GM21576 (cell line): Measurements from ENCODE around the gene SNW1.
"Not testable (repeated sequence)": the region's sequence is repeated elsewhere in the genome, so short reads cannot be mapped to it uniquely, and the experiment has no call there.

Experiments
- ATAC-seq: cut with Tn5 transposase; IDR thresholded peaks from one replicate; pipeline ENCODE4 v1.9.1; 2021; ENCODE audit warnings: mild to moderate bottlenecking, moderate library complexity; ENCODE audit not compliant: unreplicated experiment

The SNW1 gene

DNA sequence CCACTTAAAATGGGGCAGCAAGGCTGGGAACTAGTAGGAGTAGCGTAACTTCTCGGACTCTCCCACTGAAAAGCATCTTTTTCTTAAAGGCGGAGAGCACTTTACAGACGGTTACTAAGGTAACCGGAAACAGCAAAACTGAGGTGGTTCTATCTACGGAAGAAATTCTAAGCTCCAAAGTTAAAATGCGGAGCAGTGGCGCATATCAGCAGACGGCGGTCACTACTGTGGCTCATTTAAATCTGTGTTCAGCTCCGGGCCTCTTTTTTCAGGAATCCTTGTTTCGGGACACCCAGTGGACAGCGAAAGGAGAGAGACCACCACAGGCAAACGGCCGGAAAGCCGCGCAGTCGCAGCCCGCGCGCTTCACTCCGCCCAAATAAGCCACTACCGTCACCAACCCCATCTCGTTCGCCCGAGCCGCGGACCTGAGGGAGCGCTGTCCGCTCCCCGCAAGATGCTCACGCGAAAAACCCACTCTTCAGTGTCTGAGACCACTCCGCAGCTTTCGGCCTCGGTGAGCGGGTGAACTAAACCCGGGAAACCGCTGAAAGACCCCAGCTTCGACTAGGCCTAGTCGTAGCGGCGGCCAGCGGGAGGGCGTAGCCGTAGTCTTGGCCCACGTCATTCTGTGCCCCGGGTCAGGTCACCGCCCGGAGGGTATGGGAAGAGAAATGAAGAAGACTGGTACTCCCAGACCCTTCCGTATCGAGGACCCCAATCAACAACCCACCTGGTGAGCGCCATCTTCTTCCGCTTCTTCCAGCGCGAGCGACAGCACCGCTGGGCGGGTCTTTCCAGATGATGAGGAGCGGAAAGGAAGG is at the start of gene SNW1:
TSS of gene SNW1 (minus strand) at position 776 of the 824 bp plus-strand sequence. CDS start at position 747, 29 bp downstream.
- peak; percentile 94 for ATAC-seq

DNA sequence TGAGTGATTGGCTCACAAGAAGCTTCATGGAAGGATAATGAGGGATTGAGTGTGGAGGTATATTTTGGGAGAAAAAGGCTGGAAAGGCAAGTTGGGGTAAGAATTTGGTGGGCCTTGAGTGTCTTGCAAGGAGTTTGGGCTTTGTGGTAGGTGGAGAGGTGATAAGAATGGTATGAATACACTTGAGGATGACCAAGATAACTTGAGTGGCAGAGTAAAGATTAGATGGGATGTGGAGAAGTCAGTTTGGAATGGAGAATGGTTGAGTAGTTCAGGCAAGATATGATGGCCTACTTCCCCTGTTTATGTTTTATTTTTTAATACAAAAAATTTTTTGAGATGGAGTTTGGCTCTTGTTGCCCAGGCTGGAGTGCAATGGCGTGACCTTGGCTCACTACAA is 48.1 kb upstream of the SNW1 start:
- no peak for ATAC-seq

DNA sequence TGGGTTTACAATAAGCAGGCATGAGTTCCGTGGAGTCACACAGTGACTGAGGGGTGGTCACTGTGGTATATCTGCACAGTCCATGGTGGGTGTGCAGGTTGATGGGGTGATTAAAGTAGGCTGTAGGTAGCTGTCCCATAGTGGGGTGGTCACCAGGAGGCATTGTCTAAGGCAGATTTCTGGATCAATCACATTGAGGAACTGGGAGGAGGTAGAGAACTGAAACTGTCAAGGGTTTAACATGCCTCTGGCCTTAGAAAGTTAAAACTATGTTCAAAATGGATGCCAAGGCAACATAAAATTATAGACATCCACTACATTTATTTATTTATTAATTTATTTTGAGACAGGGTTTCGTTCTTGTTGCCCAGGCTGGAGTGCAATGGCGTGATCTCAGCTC is 47.3 kb upstream of the SNW1 start:
- no peak for ATAC-seq

DNA sequence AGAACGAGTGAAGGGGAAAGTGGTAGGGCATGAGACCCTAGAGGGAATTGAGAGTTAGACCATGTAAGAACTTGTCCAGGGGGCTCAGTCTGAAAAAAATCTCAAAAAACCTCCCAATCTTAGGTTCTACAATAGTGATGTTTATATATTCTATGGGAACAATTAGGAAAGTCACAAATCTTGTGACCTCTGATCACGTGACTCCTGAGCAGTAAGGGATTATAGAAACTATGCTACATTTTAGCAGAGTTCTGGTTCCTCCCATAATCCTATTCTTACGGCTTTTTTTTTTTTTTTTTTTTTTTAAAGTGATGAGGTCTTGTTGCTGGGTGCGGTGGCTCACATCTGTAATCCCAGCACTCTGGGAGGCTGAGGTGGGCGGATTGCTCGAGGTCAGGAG is 44.8 kb upstream of the SNW1 start:
- no peak for ATAC-seq

DNA sequence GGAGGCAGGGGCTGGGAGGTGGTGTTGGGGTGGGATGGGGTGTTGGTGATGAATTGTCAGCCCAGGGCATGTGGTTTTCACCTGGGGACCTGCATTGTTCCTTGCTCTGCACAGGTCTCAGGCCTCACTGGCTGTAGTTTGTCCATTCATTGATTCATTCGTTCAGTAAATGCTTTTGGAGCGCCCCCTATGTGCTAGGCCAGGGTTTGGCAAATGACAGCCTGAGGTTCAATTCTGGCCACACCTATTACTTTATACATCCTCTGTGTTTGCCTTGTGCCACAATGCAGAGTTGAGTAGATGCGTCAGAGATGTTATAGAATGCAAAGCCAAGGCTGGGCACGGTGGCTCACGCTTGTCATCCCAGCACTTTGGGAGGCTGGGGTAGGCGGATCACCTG is 43.6 kb upstream of the SNW1 start:
- ATAC-seq: no peak

DNA sequence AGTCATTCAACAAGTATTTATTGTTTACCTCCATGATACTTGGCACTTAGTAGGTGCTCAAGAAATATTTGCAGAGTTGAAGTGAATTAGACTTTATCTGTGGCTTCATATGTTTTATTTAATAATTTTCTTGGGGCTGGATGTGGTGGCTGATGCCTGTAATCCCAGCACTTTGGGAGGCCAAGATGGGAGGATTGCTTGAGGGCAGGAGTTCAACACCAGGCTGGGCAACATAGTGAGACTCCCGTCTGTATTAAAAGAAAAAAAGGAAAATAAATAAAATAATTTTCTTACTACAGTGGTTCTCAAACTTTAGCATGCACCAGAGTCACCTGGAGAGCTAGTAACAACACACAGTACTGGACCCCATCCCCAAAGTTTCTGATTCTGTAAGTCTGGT is 39.9 kb upstream of the SNW1 start:
- ATAC-seq: no peak

DNA sequence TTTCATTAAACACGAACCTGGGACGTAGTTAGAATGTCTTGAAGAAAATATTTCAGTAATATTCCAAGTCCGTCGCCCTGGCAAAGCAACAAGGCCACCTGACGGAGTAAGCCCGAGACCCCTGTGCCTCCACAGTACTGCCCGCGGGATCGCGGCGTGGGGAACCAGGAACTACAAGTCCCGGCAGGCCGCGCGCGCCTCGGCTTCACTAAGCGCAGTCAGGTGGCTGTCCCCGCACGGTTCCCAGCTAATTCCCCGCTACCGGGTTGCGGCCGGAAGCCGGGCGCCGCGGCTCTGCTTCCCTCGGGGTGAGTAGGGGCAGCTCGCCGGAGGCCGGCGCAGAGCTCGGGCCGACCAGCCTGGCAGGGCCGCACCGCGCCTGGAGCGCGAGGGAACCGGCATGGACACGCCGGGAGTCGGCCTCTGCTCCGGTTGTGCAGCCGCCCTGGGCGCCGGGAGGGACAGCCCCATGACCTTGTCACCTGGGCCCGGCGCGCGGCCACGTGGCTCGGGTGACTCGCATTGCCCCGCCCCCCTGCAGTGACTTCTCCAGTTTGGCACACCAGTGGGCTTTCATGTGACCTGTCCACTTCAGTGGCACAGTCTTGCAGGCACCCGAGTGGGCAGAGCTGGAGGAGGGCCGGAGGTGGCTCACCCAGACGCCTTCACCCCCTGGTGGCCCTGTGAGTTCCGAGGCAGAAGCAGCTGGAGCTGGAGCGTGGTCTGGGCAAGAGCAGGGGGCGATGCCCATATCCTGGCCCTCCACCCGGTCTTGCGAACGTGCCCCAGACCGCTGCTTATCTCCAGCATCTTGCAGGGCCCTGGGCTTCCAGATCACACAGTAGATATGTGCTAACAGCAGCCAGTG is 39.1 kb upstream of the SNW1 start, which contains the start of gene ADCK1:
TSS of gene ADCK1 (plus strand) at position 247 of the 868 bp plus-strand sequence. CDS start 18,870 bp downstream, outside the sequence.
- peak; percentile 92 for ATAC-seq

DNA sequence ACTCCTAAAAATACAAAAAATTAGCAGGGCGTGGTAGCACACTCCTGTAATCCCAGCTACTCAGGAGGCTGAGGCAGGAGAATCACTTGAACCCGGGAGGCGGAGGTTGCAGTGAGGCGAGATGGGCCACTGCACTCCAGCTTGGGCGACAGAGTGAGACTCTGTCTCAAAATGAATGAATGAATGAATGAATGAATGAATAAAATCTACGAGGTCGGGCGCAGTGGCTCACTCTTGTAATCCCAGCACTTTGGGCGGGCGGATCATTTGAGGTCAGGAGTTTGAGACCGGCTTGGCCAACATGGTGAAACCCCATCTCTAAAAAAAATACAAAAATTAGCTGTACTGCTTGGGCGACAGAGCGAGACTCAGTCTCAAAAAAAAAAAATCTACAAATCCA is 38.5 kb upstream of the SNW1 start:
- ATAC-seq: not testable (repeated sequence)

DNA sequence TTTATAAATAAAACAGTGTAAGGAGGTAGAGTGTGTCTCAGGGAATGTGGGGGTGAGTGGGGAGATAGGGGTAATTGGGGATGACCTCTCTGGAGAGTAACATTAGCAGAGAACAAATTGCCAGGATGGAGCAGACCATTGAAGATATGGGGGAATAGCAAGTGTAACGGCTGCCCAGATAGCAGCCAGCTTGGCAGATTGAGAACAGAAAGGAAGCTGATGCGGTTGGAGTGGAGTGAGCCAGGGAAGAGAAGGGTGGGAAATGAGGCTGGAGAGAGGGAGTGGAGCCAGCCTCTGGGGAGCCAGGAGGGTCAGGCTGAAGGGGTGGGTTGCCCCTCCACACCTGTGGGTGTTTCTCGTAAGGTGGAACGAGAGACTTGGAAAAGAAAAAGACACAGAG is 33.4 kb upstream of the SNW1 start:
- ATAC-seq: no peak

DNA sequence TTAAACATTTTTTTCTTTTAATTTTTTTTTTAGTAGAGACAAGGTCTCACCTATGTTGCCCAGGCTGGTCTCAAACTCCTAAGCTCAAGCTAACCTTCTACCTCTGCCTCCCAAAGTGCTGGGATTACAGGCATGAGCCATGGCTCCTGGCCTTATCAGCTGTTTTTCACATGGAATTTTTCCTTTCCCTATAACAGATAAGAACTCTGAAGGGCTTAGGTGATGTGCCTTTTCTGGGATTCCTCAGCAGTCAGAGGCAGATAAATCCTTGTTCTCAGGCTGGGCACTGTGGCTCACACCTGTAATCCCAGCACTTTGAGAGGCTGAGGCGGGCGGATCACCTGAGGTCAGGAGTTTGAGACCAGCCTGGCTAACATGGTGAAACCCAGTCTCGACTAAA is 32.3 kb upstream of the SNW1 start:
- not testable (repeated sequence) for ATAC-seq

DNA sequence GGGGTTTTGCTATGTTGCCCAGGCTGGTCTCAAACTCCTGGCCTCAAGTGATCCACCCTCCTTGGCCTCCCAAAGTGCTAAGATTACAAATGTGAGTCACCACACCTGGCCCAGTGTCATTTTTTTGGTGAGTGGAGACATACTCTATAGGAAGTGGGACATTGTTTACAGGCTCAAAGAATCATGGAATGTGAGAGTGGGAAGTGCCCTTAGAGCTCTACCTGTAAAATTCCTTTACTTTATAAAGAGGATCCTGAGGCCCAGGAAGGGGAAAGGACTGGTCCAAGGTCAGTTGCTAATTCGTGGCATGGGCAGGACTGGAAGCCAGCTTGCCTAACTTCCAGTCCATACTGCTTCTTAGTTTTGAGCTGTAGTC is 30.3 kb upstream of the SNW1 start:
- no peak for ATAC-seq

DNA sequence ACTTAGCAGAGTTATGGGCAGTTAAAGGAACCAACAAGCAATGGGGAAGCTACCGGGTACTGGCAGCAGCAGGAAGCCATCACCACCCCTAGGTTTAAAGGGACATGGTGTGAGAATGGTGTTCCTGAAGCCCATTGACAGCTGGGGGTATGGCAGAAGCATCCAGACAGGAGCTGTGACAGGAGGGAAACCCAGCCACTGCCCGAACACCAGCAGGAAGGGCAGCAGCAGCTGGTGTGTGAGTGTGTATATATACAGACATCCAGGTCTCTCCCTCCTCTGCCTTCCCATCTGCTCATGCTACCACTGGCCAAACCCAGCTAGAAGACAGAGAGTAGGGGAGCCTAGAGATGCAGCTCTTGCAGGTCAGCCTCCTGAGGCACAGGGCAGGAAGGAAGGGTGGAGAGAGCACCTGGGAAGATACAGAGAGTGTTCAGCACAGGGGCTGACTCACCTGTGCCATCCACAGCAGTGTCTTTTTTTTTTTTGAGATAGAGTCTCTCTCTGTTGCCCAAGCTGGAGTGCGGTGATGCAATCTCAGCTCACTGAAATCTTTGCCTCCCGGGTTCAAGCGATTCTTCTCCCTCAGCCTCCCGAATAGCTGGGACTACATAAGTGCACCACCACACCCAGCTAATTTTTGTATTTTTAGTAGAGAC is 29.7 kb upstream of the SNW1 start:
- ATAC-seq: no peak

DNA sequence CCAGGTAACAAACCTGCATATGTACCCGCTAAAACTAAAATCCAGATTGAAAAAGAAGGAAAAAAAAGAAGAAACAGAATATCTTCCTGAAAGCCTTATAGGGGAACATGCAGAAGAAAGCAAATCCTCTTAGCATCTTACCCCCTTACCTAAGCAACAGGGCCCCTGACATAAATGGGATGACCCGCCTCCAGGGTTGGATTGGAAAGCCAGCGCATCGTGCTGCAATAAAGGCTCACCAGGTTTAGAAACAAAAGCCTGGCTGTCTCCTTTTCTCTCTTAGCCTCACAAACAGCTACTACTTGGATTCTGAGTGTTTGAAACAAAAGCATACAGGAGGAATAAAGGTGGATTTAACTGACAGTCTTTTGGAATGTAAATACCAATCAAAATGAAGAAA is 25.2 kb upstream of the SNW1 start:
- ATAC-seq: no peak

DNA sequence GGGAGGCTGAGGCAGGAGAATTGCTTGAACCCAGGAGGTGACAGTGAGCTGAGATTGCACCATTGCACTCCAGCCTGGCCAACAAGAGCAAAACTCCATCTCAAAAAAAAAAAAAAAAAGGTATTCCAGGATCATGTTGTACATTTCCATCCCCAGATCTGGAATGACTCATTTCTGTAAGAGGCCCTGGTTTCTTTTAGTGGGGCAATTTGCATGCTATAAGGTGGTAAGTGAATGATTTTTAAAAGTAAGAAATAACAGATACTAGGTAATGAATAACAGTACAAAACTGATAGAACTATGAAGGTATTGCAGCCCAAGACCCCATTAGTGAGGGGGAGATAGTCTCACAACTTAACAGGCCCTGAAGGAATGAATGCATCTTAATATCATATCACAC is 21.2 kb upstream of the SNW1 start:
- ATAC-seq: no peak

DNA sequence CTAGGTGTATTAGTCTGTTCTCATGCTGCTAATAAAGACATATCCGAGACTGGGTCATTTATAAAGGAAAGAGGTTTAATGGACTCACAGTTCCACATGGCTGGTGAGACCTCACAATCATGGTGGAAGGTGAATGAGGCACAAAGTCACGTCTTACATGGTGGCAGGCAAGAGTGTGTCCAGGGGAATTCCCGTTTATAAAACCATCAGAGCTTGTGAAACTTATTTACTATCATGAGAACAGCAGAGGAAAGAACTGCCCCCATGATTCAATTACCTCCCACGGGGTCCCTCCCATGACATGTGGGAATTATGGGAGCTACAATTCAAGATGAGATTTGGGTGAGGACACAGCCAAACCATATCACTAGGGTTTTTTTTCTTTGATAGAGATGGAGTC is 13.0 kb upstream of the SNW1 start:
- ATAC-seq: not testable (repeated sequence)

DNA sequence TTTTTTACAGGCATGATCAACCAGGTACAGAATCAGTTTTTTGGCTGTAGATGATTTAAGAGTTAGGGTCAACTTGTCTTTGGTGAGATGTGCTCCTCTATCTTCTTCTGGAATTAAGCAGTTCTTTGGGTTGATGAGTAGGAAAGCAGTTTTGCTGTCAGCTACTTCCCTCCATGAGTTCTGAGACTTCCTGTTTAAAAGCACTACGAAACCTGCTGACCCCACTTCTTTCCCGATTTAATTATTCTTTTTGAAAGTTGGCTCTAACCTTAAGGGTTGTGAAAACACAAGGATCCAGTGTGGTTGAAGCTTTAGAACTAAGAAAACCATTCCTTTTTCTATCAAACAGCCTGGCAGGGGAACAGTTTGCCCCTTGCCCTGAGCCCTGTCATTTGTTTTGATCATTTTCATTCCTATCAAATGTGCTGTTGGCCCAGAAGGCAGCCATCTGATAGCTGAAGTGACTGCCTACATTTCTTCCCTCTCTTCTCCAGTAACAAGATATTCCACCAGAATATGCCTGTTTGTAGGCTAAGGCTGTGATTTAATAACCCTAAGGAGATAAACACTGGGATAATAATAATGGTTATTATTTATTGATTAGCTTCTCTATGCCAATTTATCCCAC is 7.6 kb upstream of the SNW1 start:
- ATAC-seq: not testable (repeated sequence)

DNA sequence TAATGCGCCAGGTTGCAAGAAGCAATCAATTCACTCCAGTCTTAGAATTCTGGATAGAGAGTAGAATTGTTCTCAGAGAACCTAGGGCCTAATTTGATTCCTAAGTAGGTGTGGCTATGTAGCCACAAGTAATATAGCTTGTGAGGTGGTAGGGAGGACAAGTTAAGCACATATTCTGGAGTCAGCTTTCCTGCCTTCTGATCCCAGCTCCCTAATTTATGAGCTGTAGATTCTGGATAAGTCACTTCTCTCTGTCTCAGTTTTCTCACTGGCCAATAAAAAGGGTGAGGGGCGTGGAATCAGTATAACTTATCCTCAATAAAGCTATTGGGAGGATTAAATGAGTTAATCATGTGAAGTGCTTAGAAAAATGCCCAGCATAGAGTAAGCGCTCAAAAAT is 3.0 kb upstream of the SNW1 start:
- ATAC-seq: no peak

DNA sequence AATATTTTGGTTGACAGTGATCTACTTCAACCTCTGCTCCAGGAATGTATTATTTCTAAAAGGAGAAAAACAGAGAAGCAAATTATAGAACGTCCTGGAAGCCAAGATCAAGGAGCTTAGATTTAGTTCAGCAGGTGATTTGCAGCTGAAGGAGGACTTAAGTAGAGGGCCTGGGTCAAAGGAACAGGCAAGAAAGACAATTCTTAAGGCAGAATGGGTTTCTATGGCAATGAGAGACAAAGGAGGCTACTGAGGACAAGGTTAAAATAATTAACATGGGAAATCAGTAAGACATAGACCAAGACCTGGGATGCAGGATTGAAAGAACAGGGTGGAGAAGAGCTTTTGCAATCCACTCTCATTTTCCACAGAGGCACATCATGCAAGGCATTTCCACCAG is 2.4 kb upstream of the SNW1 start:
- no peak for ATAC-seq

DNA sequence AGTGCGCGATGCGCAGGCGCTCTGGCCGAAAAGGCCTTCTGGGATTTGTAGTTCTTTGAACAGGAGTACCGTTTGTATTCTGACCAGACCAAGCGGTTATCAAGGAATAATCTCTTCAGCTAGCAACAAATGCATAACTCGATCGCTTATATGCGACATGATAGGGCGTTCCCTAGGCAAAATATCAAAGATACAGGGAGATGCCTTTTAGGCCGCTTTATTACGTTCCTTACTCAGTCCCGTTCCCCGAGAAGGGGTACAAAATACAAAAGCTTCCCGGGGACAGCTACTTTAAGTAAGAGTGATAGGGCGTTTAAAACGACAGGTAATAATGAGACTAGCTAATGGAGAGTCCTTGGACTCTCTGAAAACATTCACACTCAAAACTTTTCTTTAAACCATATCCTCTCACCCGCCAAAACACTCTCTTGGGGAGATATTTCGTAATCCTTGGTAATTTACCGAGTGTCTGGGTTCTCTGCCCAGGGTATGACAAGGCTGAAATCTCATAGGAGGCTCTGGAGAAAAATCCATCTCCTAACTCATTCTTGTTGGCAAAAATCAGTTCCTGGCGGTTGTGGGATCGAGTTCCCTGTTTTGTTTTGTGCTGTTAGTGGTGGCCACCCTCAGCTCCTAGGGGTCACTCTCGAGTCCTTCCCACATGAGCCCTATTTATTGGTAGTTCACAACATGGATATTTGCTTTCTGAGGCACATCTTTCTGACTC is 412 bp upstream of the SNW1 start:
- peak; percentile 8 for ATAC-seq

DNA sequence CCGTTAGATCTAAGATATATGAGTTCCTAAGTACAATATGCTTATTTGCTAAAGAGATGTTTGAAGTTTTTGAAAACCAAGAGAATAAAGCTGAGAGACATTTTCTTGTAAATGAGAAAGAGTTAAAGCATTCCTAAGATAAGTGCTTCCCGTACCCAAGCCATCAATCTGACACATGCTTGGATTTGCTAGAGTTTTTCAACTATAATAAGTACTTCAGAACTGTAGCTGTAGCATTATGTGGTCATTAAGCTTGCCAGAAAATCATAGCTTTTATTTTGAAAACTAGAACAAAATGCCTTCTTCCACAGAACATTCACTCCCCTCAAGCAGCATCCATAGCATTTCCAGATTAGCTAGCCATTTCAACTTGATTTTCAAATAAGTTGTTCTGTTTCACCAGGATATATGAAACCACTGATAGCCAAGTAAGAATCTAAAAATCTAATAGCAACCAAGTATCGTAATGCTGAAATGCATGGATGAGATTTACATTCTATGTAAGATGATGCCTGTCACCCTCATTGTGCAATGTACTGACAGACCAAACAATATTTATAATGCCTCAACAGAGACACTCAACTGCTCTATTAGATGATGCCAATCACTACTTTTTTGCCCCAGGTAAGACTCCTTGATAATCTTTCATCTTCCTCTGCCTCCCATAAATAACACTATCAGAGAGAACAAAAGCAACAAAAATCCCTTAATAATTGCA is 8.0 kb downstream of the SNW1 start:
- no peak for ATAC-seq
